Thyroid gland (tissue), 4 donors: ENCODE results near the gene SLC6A12.

Experiments
- CTCF ChIP-seq, 6 experiments: fragments of 200-600 bp in 3 of 6; fragments of 450-650 bp in 3 of 6; sonication (generic) in 3 of 6; IDR thresholded peaks; one replicate each; pipeline ENCODE4 v1.5.1; 2016 to 2019; ENCODE audit warnings: antibody characterized with exemption in 6 of 6, mild to moderate bottlenecking in 2 of 6, inconsistent platforms in 1 of 6, moderate library complexity in 1 of 6
- POLR2A ChIP-seq, 2 donors: fragments of 450-650 bp; IDR thresholded peaks; one replicate each; pipeline ENCODE4 v1.6.1; 2017; ENCODE audit warnings: antibody characterized with exemption in 2 of 2, mild to moderate bottlenecking in 2 of 2, moderate library complexity in 1 of 2

GRCh38 chr12:143964-144649 is 69.8 kb downstream of the SLC6A12 start:
- TF ChIP-seq CTCF (IDR thresholded peaks at IDR 0.05) (no peak), POLR2A (IDR thresholded peaks at IDR 0.05) (no peak)
